ENCODE data around the gene PLPPR2. TPM values are rescaled to one million over a fixed set of nuclear protein-coding genes. Genes with fewer than 3 reads are reported as not detected.
"Not testable (repeated sequence)": the region's sequence is repeated elsewhere in the genome, so short reads cannot be mapped to it uniquely, and the experiment has no call there.

Gene PLPPR2
- total RNA-seq, 1 donor from 2014 or later, result 10.6 TPM

DNA sequence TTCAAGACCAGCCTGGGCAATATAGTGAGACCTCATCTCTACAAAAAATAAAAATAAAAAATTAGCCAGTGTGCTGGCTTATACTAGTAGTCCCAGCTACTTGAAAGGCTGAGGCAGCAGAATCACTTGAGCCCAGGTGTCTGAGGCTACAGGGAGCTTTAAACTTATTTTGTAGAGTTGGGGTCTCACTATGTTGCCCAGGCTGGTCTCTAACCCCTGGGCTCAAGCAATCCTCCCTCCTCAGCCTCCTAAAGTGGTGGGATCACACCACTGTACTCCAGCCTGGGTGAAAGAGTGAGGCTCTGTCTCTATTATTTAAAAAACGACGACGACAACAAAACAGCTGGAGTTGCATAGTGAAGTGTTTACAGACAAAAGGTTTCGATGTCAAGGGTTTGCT, 23.7 kb upstream of the PLPPR2 start:
- no peak overlapping the region for H3K27ac ChIP-seq (replicated peaks)
- TF ChIP-seq, protein P1, sequence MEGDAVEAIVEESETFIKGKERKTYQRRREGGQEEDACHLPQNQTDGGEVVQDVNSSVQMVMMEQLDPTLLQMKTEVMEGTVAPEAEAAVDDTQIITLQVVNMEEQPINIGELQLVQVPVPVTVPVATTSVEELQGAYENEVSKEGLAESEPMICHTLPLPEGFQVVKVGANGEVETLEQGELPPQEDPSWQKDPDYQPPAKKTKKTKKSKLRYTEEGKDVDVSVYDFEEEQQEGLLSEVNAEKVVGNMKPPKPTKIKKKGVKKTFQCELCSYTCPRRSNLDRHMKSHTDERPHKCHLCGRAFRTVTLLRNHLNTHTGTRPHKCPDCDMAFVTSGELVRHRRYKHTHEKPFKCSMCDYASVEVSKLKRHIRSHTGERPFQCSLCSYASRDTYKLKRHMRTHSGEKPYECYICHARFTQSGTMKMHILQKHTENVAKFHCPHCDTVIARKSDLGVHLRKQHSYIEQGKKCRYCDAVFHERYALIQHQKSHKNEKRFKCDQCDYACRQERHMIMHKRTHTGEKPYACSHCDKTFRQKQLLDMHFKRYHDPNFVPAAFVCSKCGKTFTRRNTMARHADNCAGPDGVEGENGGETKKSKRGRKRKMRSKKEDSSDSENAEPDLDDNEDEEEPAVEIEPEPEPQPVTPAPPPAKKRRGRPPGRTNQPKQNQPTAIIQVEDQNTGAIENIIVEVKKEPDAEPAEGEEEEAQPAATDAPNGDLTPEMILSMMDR (IDR thresholded peaks at IDR 0.05; ENCODE audit: borderline replicate concordance), result no peak
- no peaks in the 10 kb centered on the region for H3K27me3 ChIP-seq (ENCODE audit: low read depth)
- H3K36me3 ChIP-seq, result peaks cover 85% of the 10 kb centered on the region
- no peak overlapping the region for H3K4me3 ChIP-seq
- H3K9me3 ChIP-seq (replicated peaks), result no peaks in the 10 kb centered on the region
- no peak for DNase-seq
- intact Hi-C loops (cut with micrococcal nuclease), result no loop called here
- no peaks in the 10 kb centered on the region for H3K4me1 ChIP-seq

DNA sequence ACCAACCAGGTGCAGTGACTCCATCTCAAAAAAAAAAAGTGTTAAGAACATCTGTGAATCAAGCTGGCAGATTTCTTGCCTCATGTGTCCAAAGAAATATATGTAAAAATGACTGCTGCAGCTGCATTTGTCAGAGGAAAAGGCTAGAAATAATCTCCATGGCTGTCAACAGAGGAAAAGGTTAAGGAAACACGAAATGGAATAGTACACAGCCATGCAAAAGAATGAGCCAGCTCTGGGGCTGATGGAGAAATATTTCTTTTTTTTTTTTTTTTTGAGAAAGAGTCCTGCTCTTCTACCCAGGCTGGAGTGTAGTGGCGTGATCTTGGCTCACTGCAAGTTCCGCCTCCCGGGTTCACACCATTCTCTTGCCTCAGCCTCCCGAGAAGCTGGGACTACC, 22.4 kb upstream of the PLPPR2 start:
- Histone ChIP-seq H3K4me1 (peaks cover 1% of the 10 kb centered on the region), H3K4me3 (no peak overlapping the region), H3K27me3 (ENCODE audit: low read depth) (no peaks in the 10 kb centered on the region), H3K9me3 (replicated peaks) (no peaks in the 10 kb centered on the region), H3K36me3 (peaks cover 78% of the 10 kb centered on the region), H3K27ac (replicated peaks) (no peak overlapping the region)
- intact Hi-C loops (cut with micrococcal nuclease), result no loop called here
- TF ChIP-seq, protein P1 (IDR thresholded peaks at IDR 0.05; ENCODE audit: borderline replicate concordance), result no peak
- DNase-seq, result no peak

DNA sequence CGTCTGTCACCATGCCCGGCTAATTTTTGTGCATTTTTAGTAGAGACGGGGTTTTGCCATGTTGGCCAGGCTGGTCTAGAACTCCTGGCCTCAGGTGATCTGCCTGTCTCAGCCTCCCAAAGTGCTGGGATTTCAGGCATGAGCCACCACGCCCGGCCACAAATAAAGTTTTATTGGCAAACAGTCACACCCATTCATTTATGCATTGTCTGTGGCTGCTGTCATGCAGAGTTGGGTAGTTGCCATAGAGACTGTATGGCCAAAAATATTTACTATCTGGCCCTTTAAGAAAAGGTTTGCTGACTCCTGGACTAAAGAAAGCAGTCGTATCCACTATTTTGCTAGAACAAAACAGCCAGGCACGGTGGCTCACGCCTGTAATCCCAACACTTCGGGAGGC, 21.4 kb upstream of the PLPPR2 start:
- H3K9me3 ChIP-seq (replicated peaks); intact Hi-C loops (cut with micrococcal nuclease); H3K27ac ChIP-seq (replicated peaks); H3K27me3 ChIP-seq (ENCODE audit: low read depth); DNase-seq; H3K4me3 ChIP-seq: not testable (repeated sequence)
- peaks cover 11% of the 10 kb centered on the region for H3K4me1 ChIP-seq
- peaks cover 70% of the 10 kb centered on the region for H3K36me3 ChIP-seq

DNA sequence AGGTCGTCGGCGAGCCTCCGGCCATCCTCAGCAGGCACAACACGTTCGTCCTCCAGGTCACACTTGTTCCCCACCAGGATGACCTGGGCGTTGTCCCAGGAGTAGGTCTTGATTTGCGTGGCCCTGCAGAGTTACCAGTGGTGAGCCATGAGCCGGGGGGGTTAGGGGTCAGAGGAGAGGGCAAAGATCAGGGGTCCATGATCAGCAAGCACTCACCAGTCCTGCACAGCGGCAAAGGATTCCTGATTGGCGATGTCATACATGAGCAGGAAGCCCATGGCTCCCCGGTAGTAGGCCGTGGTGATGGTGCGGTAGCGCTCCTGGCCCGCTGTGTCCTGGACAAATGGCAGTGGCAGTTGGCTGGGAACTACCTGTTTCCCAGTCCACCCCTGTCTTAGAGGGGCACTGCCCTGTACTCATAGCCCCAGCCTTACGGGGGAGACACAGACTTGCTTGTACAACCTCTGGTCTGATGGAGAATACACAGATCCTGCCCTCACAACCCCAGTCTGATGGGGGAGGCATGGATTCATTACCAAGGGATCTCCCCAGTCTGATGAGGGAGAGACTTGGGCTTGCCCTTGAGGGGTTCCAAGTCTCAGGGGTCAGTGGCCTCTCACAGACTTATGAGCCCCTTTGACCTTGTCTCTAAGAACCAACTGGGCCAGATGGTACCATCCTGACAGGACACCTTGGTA, 19.6 kb upstream of the PLPPR2 start:
- TF ChIP-seq, protein P1 (IDR thresholded peaks at IDR 0.05; ENCODE audit: borderline replicate concordance), result no peak
- intact Hi-C loops (cut with micrococcal nuclease), result no loop called here
- Histone ChIP-seq H3K4me3 (no peak overlapping the region), H3K4me1 (peaks cover 26% of the 10 kb centered on the region), H3K36me3 (peaks cover 55% of the 10 kb centered on the region), H3K27me3 (ENCODE audit: low read depth) (no peaks in the 10 kb centered on the region), H3K27ac (replicated peaks) (no peak overlapping the region), H3K9me3 (replicated peaks) (no peaks in the 10 kb centered on the region)
- DNase-seq, result no peak

DNA sequence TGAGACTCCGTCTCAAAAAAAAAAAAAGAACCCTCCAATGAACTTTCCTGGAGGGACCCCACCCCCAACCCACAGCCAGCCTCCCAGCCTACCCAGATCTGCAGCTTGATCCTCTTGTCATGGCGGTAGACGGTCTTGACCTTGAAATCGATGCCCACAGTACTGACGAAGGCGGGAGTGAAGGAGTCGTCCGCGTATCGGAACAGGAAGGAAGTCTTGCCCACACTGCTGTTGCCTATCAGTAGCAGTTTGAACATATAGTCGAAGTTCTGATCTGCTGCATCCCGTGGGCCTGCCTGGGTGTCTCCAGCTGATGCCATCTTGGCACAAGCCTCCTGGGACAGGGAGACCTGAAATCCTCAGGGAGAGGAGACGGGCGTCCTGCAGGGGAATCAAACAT, 18.2 kb upstream of the PLPPR2 start:
- Histone ChIP-seq H3K36me3 (peaks cover 56% of the 10 kb centered on the region), H3K27me3 (ENCODE audit: low read depth) (no peaks in the 10 kb centered on the region), H3K27ac (replicated peaks) (no peak overlapping the region), H3K9me3 (replicated peaks) (no peaks in the 10 kb centered on the region), H3K4me1 (peaks cover 26% of the 10 kb centered on the region), H3K4me3 (no peak overlapping the region)
- TF ChIP-seq, protein P1 (IDR thresholded peaks at IDR 0.05; ENCODE audit: borderline replicate concordance), result no peak
- no peak for DNase-seq
- intact Hi-C loops (cut with micrococcal nuclease), result no loop called here

DNA sequence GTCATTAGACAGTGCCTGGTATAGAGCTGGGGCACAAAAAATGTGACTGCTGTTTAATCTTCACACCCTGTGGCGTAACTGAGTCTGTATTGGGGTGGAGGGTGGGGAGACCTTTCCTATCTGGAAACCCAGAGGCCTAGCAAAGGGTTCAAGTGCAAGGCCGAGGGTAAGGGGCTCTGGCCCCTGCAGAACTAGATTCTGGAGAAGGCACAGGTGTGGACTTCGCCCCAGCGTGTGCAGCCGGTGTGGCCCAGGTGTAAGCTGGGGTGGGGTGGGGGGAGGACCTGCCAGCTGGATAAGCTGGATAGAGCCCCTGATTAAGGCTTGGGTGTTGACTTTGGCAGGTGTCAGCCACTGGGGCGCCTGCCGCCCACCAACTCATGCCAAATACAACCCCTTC, 17.1 kb upstream of the PLPPR2 start:
- Histone ChIP-seq H3K27me3 (ENCODE audit: low read depth) (no peaks in the 10 kb centered on the region), H3K4me1 (peaks cover 26% of the 10 kb centered on the region), H3K36me3 (peaks cover 56% of the 10 kb centered on the region), H3K9me3 (replicated peaks) (no peaks in the 10 kb centered on the region), H3K27ac (replicated peaks) (peak overlapping the region; percentile 88), H3K4me3 (peak overlapping the region; percentile 88)
- TF ChIP-seq, protein P1 (IDR thresholded peaks at IDR 0.05; ENCODE audit: borderline replicate concordance), result no peak
- intact Hi-C loops (cut with micrococcal nuclease), result no loop called here
- DNase-seq, result no peak

Data from left ventricle myocardium inferior (tissue), 1 donor.